ENCODE results near the gene ZFP57. TPM values are rescaled to one million over a fixed set of nuclear protein-coding genes. Genes with fewer than 3 reads are reported as not detected.

Gene ZFP57
- total and polyA plus RNA-seq, 2 of the 13 experiments (the other 11 are each of a cell fraction or from before 2014, with no cell fraction given): not detected

- TF ChIP-seq, protein P1, sequence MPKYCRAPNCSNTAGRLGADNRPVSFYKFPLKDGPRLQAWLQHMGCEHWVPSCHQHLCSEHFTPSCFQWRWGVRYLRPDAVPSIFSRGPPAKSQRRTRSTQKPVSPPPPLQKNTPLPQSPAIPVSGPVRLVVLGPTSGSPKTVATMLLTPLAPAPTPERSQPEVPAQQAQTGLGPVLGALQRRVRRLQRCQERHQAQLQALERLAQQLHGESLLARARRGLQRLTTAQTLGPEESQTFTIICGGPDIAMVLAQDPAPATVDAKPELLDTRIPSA (CRISPR knock-in tag; IDR thresholded peaks at IDR 0.05; ENCODE audit: borderline replicate concordance): no peak
- TF ChIP-seq, protein P2, sequence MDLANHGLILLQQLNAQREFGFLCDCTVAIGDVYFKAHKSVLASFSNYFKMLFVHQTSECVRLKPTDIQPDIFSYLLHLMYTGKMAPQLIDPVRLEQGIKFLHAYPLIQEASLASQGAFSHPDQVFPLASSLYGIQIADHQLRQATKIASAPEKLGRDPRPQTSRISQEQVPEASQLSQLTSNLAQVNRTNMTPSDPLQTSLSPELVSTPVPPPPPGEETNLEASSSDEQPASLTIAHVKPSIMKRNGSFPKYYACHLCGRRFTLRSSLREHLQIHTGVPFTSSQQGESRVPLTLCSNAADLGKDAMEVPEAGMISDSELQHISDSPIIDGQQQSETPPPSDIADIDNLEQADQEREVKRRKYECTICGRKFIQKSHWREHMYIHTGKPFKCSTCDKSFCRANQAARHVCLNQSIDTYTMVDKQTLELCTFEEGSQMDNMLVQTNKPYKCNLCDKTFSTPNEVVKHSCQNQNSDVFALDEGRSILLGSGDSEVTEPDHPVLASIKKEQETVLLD (CRISPR knock-in tag; IDR thresholded peaks at IDR 0.05; ENCODE audit: low read depth): no peak
- TF ChIP-seq DR1 (CRISPR knock-in tag; IDR thresholded peaks at IDR 0.05): no peak
- TF ChIP-seq ZNF382 (CRISPR knock-in tag; IDR thresholded peaks at IDR 0.05; ENCODE audit: borderline replicate concordance): no peak
- no peak for TF ChIP-seq ZNF891 (CRISPR knock-in tag; IDR thresholded peaks at IDR 0.05)
- no peak for TF ChIP-seq ARID4A (CRISPR knock-in tag; IDR thresholded peaks at IDR 0.05; ENCODE audit: borderline replicate concordance)
- no peak for TF ChIP-seq ZNF430 (CRISPR knock-in tag; IDR thresholded peaks at IDR 0.05)
- no peak for TF ChIP-seq SMARCE1 (IDR thresholded peaks at IDR 0.05; ENCODE audit: borderline replicate concordance)
- TF ChIP-seq, protein P3, sequence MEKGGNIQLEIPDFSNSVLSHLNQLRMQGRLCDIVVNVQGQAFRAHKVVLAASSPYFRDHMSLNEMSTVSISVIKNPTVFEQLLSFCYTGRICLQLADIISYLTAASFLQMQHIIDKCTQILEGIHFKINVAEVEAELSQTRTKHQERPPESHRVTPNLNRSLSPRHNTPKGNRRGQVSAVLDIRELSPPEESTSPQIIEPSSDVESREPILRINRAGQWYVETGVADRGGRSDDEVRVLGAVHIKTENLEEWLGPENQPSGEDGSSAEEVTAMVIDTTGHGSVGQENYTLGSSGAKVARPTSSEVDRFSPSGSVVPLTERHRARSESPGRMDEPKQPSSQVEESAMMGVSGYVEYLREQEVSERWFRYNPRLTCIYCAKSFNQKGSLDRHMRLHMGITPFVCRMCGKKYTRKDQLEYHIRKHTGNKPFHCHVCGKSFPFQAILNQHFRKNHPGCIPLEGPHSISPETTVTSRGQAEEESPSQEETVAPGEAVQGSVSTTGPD (CRISPR knock-in tag; IDR thresholded peaks at IDR 0.05): no peak
- TF ChIP-seq ZFP36L2 (CRISPR knock-in tag; IDR thresholded peaks at IDR 0.05): no peak
- TF ChIP-seq MED1 (CRISPR knock-in tag; IDR thresholded peaks at IDR 0.05): no peak
- TF ChIP-seq KAT2B (IDR thresholded peaks at IDR 0.05; ENCODE audit: borderline replicate concordance, low read depth, low read length): no peak
- TF ChIP-seq, protein P4, sequence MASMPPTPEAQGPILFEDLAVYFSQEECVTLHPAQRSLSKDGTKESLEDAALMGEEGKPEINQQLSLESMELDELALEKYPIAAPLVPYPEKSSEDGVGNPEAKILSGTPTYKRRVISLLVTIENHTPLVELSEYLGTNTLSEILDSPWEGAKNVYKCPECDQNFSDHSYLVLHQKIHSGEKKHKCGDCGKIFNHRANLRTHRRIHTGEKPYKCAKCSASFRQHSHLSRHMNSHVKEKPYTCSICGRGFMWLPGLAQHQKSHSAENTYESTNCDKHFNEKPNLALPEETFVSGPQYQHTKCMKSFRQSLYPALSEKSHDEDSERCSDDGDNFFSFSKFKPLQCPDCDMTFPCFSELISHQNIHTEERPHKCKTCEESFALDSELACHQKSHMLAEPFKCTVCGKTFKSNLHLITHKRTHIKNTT (CRISPR knock-in tag; IDR thresholded peaks at IDR 0.05): no peak
- no peak for TF ChIP-seq NCOR1 (IDR thresholded peaks at IDR 0.05; ENCODE audit: borderline replicate concordance, low read length)
- no peak for TF ChIP-seq HDAC1 (CRISPR knock-in tag; IDR thresholded peaks at IDR 0.05)
- no peak for TF ChIP-seq PRMT3 (CRISPR knock-in tag; IDR thresholded peaks at IDR 0.05; ENCODE audit: borderline replicate concordance, low read depth)
- TF ChIP-seq HNRNPLL (IDR thresholded peaks at IDR 0.05; ENCODE audit: low read depth, low read length, poor library complexity, severe bottlenecking): no peak
- TF ChIP-seq ZNF616 (CRISPR knock-in tag; IDR thresholded peaks at IDR 0.05; ENCODE audit: low read depth): no peak
Observed at GRCh38 chr6:29705389-29706231, 24.7 kb upstream of the ZFP57 start (continued).
